A549 (cell line): ENCODE results near the gene SARDH. TPM values are rescaled to one million over a fixed set of nuclear protein-coding genes. Genes with fewer than 3 reads are reported as not detected.

Experiments used
- ATAC-seq, 2 experiments: fragments of 200-7000 bp in 1 of 2; fragments of >200 bp in 1 of 2; cut with Nextera tagmentation in 1 of 2; cut with Tn5 transposase in 1 of 2; 3 replicates each; pipeline versions ENCODE4 v1.8.0 to v1.9.1; 2018 to 2020; ENCODE audit warnings: mild to moderate bottlenecking in 1 of 2, moderate library complexity in 1 of 2
- CTCF ChIA-PET: fragments of 300-600 bp; sonication (Branson Sonifier 250); formaldehyde crosslinking; extraction: SDS; loops from one replicate; lab custom pipeline; 2021; ENCODE audit warnings: antibody characterized with exemption, inconsistent platforms; lab: Yijun Ruan, JAX
- POLR2A ChIA-PET: fragments of 350-600 bp; formaldehyde crosslinking; extraction: SDS; loops from one replicate; lab custom pipeline; 2021; ENCODE audit warnings: antibody characterized with exemption, inconsistent platforms; lab: Yijun Ruan, JAX
- DNase-seq, 2 experiments: peaks; one replicate each; pipeline versions ENCODE4 v3.0.0 to v3.0.0-alpha.2; 2011 to 2016; ENCODE audit warnings: low read depth in 1 of 2, low spot score in 1 of 2
- FAIRE-seq: peaks from 2 replicates; lab custom pipeline; 2011; peaks lifted over from hg19 to GRCh38; lab: Jason Lieb, UNC
- H3K27ac ChIP-seq, 2 experiments: fragments of >200 bp; sonication (Bioruptor Twin); formaldehyde crosslinking; 3 replicates each; pipeline ENCODE4 v1.5.1; 2016 to 2017
- H3K4me1 ChIP-seq: fragments of >200 bp; sonication (Bioruptor Twin); formaldehyde crosslinking; 3 replicates; pipeline ENCODE4 v1.6.1; 2016
- H3K4me2 ChIP-seq: fragments of >200 bp; sonication (Bioruptor Twin); formaldehyde crosslinking; 3 replicates; pipeline ENCODE4 v1.6.1; 2016
- H3K4me3 ChIP-seq: fragments of >200 bp; sonication (Bioruptor Twin); formaldehyde crosslinking; 3 replicates; pipeline ENCODE4 v1.5.1; 2016
- H3K9me3 ChIP-seq: fragments of >200 bp; sonication (Bioruptor Twin); formaldehyde crosslinking; 3 replicates; pipeline ENCODE4 v1.6.1; 2016
- BCL3 ChIP-seq: fragments of >200 bp; sonication (Bioruptor Twin); formaldehyde crosslinking; IDR thresholded peaks from 3 replicates; pipeline ENCODE4 v1.6.1; 2016
- CBX8 ChIP-seq: fragments of 200-600 bp; sonication (generic); IDR thresholded peaks from 2 replicates; pipeline ENCODE4 v1.6.1; 2016
- CEBPB ChIP-seq, 2 experiments: fragments of >200 bp in 1 of 2; sonication (Bioruptor Twin) in 1 of 2; formaldehyde crosslinking in 1 of 2; IDR thresholded peaks; 2 replicates each; pipeline ENCODE4 v1.6.1; 2012 to 2016
- CHD4 ChIP-seq: fragments of 200-600 bp; sonication (generic); IDR thresholded peaks from 2 replicates; pipeline ENCODE4 v1.6.1; 2016; ENCODE audit warnings: antibody characterized with exemption, mild to moderate bottlenecking, borderline replicate concordance
- E2F6 ChIP-seq: IDR thresholded peaks from 2 replicates; pipeline ENCODE4 v1.6.1; 2012; ENCODE audit warnings: low read depth, borderline replicate concordance
- EHF ChIP-seq: fragments of 250-450 bp; sonication (Bioruptor Pico); IDR thresholded peaks from 2 replicates; pipeline ENCODE4 v1.5.0; 2020; ENCODE audit warnings: mild to moderate bottlenecking
- EP300 ChIP-seq, 2 experiments: fragments of >200 bp; sonication (Bioruptor Twin); formaldehyde crosslinking; IDR thresholded peaks; 2 replicates in 1 of 2; 3 replicates in 1 of 2; pipeline ENCODE4 v1.6.1; 2016 to 2017
- FOSB ChIP-seq: fragments of 250-450 bp; sonication (Bioruptor Pico); IDR thresholded peaks from 2 replicates; pipeline ENCODE4 v1.5.0; 2020; ENCODE audit warnings: mild to moderate bottlenecking, moderate library complexity
- GATA3 ChIP-seq: IDR thresholded peaks from 2 replicates; pipeline ENCODE4 v1.6.1; 2012; ENCODE audit warnings: borderline replicate concordance
- HDAC2 ChIP-seq: fragments of 200-600 bp; sonication (generic); IDR thresholded peaks from 2 replicates; pipeline ENCODE4 v1.6.1; 2016
- HOXB13 ChIP-seq: fragments of 250-450 bp; sonication (Bioruptor Pico); IDR thresholded peaks from 2 replicates; pipeline ENCODE4 v1.5.0; 2020; ENCODE audit warnings: low read depth, mild to moderate bottlenecking, moderate library complexity
- PBX3 ChIP-seq: IDR thresholded peaks from 2 replicates; pipeline ENCODE4 v1.6.1; 2012
- POLR2A ChIP-seq: IDR thresholded peaks from 2 replicates; pipeline ENCODE4 v1.6.1; 2012; ENCODE audit warnings: mild to moderate bottlenecking, low read length
- POLR2AphosphoS2 ChIP-seq: conservative IDR thresholded peaks from 2 replicates; pipeline ENCODE4 v1.6.1; 2012; ENCODE audit warnings: low read length, improper control_type of control experiment, inconsistent platforms
- RAD21 ChIP-seq, 2 experiments: fragments of >200 bp in 1 of 2; sonication (Bioruptor Twin) in 1 of 2; formaldehyde crosslinking in 1 of 2; IDR thresholded peaks in 1 of 2; conservative IDR thresholded peaks in 1 of 2; 2 replicates in 1 of 2; 3 replicates in 1 of 2; pipeline ENCODE4 v1.6.1; 2012 to 2018; ENCODE audit warnings: inconsistent platforms in 1 of 2
- RARB ChIP-seq: fragments of 250-450 bp; sonication (Bioruptor Pico); IDR thresholded peaks from 2 replicates; pipeline ENCODE4 v1.8.0; 2021; ENCODE audit warnings: mild to moderate bottlenecking, moderate library complexity
- SMC3 ChIP-seq: fragments of >200 bp; sonication (Bioruptor Twin); formaldehyde crosslinking; IDR thresholded peaks from 3 replicates; pipeline ENCODE4 v1.6.1; 2018; ENCODE audit warnings: inconsistent platforms
- TFCP2L1 ChIP-seq: fragments of 250-450 bp; sonication (Bioruptor Pico); IDR thresholded peaks from 2 replicates; pipeline ENCODE4 v1.5.0; 2021; ENCODE audit warnings: mild to moderate bottlenecking
- USF2 ChIP-seq: fragments of 450-650 bp; IDR thresholded peaks from 2 replicates; pipeline ENCODE4 v1.6.1; 2014; ENCODE audit warnings: antibody characterized with exemption
- ZFP36 ChIP-seq: fragments of 450-650 bp; IDR thresholded peaks from 2 replicates; pipeline ENCODE4 v1.6.1; 2014; ENCODE audit warnings: borderline replicate concordance; ENCODE audit not compliant: partially characterized antibody
- whole genome bisulfite sequencing: methylation state at CpG from one replicate; pipeline ENCODE4 v1.1.6; 2017; ENCODE audit errors: missing lambda C conversion rate; 5-methylcytosine and 5-hydroxymethylcytosine counted together
- polyA plus RNA-seq, 4 experiments: library from polyadenylated mRNA; depleted of rRNA in 3 of 4; stranded (reverse); fragments of >200 nt; fragmentation: RNase III in 1 of 4; extraction: RNeasy Plus Mini Kit Qiagen cat#74134 plus additional on column Dnase treatment in 1 of 4; gene quantifications; 2 replicates in 3 of 4; 3 replicates in 1 of 4; pipeline ENCODE4 v1.2.3, GENCODE V29; 2011 to 2017
- TF ChIP-seq, protein P1 (sequence below): fragments of 200-600 bp; sonication (generic); IDR thresholded peaks from 2 replicates; pipeline ENCODE4 v1.6.1; 2016; ENCODE audit warnings: antibody characterized with exemption, mild to moderate bottlenecking, moderate library complexity
- TF ChIP-seq, protein P2 (sequence below): fragments of >200 bp; sonication (Bioruptor Twin); formaldehyde crosslinking; IDR thresholded peaks from 2 replicates; pipeline ENCODE4 v1.6.1; 2016

Gene SARDH
- polyA plus RNA-seq, 2 of the 4 experiments (the other 2 are of a cell fraction) = 0.08 TPM; not detected in 1

DNA sequence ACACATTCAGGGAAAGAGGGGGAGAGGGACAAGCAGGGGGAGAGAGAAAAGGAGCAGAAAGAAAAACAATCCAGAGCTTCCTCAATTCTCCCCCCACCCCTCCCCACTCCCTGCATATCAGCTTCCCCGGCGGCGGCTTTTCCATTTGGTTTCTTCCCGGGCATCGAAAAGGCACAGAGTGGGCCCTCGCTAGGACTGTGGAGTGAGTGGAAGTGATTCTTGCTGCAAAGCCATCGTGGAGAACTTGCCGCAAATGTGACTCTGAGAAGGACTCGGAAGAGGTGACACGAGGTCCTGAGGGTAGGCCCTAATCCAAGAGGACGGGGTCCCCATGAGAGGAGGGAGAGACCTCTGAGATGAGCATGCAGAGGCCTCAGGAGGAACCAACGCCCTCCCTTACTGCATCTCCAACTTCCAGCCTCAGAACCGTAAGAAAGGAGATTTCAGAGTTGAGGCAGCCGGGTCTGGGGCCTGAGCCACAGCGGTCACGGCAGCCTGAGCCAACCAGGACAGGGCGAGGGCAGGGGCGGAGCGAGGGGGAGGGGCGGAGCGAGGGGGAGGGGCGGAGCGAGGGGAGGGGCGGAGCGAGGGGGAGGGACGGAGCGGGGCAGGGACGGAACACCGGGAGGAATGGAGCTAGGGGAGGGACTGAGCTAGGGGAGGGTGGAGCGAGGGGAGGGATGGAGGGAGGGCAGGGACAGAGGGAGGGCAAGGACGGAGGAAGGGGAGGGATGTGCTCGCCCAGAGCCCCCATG, 21.2 kb upstream of the SARDH start:
- TF ChIP-seq CBX8 (no peak), POLR2A (no peak), RAD21 (conservative IDR thresholded peaks at IDR 0.05 in 1 of 2, IDR thresholded peaks at IDR 0.05 in 1 of 2) (no peak), EHF (CRISPR knock-in tag) (no peak), FOSB (no peak), PBX3 (no peak), POLR2AphosphoS2 (no peak)
- TF ChIP-seq, protein P1, sequence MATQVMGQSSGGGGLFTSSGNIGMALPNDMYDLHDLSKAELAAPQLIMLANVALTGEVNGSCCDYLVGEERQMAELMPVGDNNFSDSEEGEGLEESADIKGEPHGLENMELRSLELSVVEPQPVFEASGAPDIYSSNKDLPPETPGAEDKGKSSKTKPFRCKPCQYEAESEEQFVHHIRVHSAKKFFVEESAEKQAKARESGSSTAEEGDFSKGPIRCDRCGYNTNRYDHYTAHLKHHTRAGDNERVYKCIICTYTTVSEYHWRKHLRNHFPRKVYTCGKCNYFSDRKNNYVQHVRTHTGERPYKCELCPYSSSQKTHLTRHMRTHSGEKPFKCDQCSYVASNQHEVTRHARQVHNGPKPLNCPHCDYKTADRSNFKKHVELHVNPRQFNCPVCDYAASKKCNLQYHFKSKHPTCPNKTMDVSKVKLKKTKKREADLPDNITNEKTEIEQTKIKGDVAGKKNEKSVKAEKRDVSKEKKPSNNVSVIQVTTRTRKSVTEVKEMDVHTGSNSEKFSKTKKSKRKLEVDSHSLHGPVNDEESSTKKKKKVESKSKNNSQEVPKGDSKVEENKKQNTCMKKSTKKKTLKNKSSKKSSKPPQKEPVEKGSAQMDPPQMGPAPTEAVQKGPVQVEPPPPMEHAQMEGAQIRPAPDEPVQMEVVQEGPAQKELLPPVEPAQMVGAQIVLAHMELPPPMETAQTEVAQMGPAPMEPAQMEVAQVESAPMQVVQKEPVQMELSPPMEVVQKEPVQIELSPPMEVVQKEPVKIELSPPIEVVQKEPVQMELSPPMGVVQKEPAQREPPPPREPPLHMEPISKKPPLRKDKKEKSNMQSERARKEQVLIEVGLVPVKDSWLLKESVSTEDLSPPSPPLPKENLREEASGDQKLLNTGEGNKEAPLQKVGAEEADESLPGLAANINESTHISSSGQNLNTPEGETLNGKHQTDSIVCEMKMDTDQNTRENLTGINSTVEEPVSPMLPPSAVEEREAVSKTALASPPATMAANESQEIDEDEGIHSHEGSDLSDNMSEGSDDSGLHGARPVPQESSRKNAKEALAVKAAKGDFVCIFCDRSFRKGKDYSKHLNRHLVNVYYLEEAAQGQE = no peak
- H3K4me2 ChIP-seq = no peak overlapping the region
- 83% methylated on average over 19 of the region's 32 CpGs for WGBS
- ChIA-PET POLR2A (no interaction called here), CTCF (interaction anchor here (0.6 to 1.9 kb wide), 5 partner anchors 17 to 235 kb away, joined by 3 to 9 read pairs (median 5); no protein-coding TSS in a partner anchor)
- no peak for DNase-seq
- H3K9me3 ChIP-seq = no peaks in the 10 kb centered on the region
- no peaks in the 10 kb centered on the region for H3K4me1 ChIP-seq
- no peak for ATAC-seq
- no peak overlapping the region for H3K4me3 ChIP-seq
- H3K27ac ChIP-seq = no peak overlapping the region
- no peak for FAIRE-seq

DNA sequence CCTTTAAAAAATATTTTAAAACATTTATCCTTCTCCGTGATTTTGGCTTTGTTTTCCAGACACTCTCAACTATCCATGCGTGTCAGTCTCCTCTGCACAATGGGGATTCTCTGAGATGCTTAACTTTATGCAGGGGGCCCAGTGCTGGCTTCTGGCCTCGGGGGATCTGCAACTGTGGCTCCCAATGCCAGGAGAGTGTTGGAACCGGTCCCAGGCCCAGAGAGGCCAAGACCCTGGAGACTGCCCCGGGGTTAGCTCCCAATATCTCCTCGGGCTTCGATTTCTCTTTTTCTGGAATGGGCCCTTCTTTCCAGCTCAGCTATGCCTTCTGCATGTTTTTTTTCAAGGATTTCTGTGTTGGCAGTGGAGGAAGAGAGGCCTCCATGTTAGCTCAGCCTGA, 20.1 kb upstream of the SARDH start:
- FAIRE-seq (no peak), ATAC-seq (no peak), DNase-seq (no peak)
- H3K4me3 ChIP-seq = no peak overlapping the region
- H3K4me2 ChIP-seq = no peak overlapping the region
- ChIA-PET POLR2A (no interaction called here), CTCF (interaction anchor here (0.5 to 1.2 kb wide), 4 partner anchors 15 to 1536 kb away, joined by 3 to 5 read pairs (median 3); no protein-coding TSS in a partner anchor)
- H3K9me3 ChIP-seq = no peaks in the 10 kb centered on the region
- TF ChIP-seq USF2 = no peak
- TF ChIP-seq FOSB = no peak
- TF ChIP-seq BCL3 = no peak
- no peak for TF ChIP-seq HDAC2
- no peak for TF ChIP-seq RARB (CRISPR knock-in tag)
- TF ChIP-seq E2F6 = no peak
- no peak for TF ChIP-seq EHF (CRISPR knock-in tag)
- no peak for TF ChIP-seq EP300 (IDR thresholded peaks at IDR 0.05)
- no peak for TF ChIP-seq SMC3
- TF ChIP-seq, protein P2, sequence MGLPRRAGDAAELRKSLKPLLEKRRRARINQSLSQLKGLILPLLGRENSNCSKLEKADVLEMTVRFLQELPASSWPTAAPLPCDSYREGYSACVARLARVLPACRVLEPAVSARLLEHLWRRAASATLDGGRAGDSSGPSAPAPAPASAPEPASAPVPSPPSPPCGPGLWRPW = no peak
- TF ChIP-seq CHD4 = no peak
- no peak for TF ChIP-seq ZFP36
- TF ChIP-seq TFCP2L1 (CRISPR knock-in tag) = no peak
- TF ChIP-seq CEBPB (IDR thresholded peaks at IDR 0.05) = no peak
- TF ChIP-seq GATA3 = no peak
- TF ChIP-seq HOXB13 (CRISPR knock-in tag) = no peak
- no peak overlapping the region for H3K27ac ChIP-seq
- 76% methylated on average over 7 of the region's 7 CpGs for WGBS
- no peaks in the 10 kb centered on the region for H3K4me1 ChIP-seq
